ENCODE data around the gene ENOX2. TPM values are rescaled to one million over a fixed set of nuclear protein-coding genes. Genes with fewer than 3 reads are reported as not detected.

The ENOX2 gene
- total and polyA plus RNA-seq, 2 of the 13 experiments (the other 11 are each of a cell fraction or from before 2014, with no cell fraction given) = 5.9 to 8.5 TPM

GRCh38 chrX:130857207-130857606 is 45.8 kb downstream of the ENOX2 start (continued):
- TF ChIP-seq, protein P1, sequence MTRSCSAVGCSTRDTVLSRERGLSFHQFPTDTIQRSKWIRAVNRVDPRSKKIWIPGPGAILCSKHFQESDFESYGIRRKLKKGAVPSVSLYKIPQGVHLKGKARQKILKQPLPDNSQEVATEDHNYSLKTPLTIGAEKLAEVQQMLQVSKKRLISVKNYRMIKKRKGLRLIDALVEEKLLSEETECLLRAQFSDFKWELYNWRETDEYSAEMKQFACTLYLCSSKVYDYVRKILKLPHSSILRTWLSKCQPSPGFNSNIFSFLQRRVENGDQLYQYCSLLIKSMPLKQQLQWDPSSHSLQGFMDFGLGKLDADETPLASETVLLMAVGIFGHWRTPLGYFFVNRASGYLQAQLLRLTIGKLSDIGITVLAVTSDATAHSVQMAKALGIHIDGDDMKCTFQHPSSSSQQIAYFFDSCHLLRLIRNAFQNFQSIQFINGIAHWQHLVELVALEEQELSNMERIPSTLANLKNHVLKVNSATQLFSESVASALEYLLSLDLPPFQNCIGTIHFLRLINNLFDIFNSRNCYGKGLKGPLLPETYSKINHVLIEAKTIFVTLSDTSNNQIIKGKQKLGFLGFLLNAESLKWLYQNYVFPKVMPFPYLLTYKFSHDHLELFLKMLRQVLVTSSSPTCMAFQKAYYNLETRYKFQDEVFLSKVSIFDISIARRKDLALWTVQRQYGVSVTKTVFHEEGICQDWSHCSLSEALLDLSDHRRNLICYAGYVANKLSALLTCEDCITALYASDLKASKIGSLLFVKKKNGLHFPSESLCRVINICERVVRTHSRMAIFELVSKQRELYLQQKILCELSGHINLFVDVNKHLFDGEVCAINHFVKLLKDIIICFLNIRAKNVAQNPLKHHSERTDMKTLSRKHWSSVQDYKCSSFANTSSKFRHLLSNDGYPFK (CRISPR knock-in tag; IDR thresholded peaks at IDR 0.05; ENCODE audit: borderline replicate concordance) = no peak
- TF ChIP-seq ZNF362 (CRISPR knock-in tag; IDR thresholded peaks at IDR 0.05; ENCODE audit: borderline replicate concordance) = no peak
- TF ChIP-seq, protein P2, sequence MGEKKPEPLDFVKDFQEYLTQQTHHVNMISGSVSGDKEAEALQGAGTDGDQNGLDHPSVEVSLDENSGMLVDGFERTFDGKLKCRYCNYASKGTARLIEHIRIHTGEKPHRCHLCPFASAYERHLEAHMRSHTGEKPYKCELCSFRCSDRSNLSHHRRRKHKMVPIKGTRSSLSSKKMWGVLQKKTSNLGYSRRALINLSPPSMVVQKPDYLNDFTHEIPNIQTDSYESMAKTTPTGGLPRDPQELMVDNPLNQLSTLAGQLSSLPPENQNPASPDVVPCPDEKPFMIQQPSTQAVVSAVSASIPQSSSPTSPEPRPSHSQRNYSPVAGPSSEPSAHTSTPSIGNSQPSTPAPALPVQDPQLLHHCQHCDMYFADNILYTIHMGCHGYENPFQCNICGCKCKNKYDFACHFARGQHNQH (CRISPR knock-in tag; IDR thresholded peaks at IDR 0.05) = no peak

- H3K79me2 ChIP-seq (ENCODE audit: insufficient read depth, low read length) = no peaks in the 10 kb centered on the region
- no TSS peak for BruUV-seq (replicated peaks)
- TF ChIP-seq NFYC (CRISPR knock-in tag; IDR thresholded peaks at IDR 0.05) (no peak), ZBTB8A (CRISPR knock-in tag; IDR thresholded peaks at IDR 0.05; ENCODE audit: borderline replicate concordance, low read depth) (no peak), MLX (CRISPR knock-in tag; IDR thresholded peaks at IDR 0.05) (no peak), ZBTB7B (CRISPR knock-in tag; IDR thresholded peaks at IDR 0.05) (no peak), HMG20A (CRISPR knock-in tag; IDR thresholded peaks at IDR 0.05; ENCODE audit: borderline replicate concordance) (no peak), NCOA2 (CRISPR knock-in tag; IDR thresholded peaks at IDR 0.05) (no peak), ZSCAN12 (CRISPR knock-in tag; IDR thresholded peaks at IDR 0.05) (no peak), ZNF263 (CRISPR knock-in tag; IDR thresholded peaks at IDR 0.05) (no peak), ZNF549 (CRISPR knock-in tag; IDR thresholded peaks at IDR 0.05) (no peak)
- TF ChIP-seq, protein P3, sequence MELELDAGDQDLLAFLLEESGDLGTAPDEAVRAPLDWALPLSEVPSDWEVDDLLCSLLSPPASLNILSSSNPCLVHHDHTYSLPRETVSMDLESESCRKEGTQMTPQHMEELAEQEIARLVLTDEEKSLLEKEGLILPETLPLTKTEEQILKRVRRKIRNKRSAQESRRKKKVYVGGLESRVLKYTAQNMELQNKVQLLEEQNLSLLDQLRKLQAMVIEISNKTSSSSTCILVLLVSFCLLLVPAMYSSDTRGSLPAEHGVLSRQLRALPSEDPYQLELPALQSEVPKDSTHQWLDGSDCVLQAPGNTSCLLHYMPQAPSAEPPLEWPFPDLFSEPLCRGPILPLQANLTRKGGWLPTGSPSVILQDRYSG (CRISPR knock-in tag; IDR thresholded peaks at IDR 0.05) = no peak
- TF ChIP-seq, protein P4, sequence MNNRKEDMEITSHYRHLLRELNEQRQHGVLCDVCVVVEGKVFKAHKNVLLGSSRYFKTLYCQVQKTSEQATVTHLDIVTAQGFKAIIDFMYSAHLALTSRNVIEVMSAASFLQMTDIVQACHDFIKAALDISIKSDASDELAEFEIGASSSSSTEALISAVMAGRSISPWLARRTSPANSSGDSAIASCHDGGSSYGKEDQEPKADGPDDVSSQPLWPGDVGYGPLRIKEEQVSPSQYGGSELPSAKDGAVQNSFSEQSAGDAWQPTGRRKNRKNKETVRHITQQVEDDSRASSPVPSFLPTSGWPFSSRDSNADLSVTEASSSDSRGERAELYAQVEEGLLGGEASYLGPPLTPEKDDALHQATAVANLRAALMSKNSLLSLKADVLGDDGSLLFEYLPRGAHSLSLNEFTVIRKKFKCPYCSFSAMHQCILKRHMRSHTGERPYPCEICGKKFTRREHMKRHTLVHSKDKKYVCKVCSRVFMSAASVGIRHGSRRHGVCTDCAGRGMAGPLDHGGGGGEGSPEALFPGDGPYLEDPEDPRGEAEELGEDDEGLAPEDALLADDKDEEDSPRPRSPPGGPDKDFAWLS (CRISPR knock-in tag; IDR thresholded peaks at IDR 0.05; ENCODE audit: borderline replicate concordance) = no peak
- H3K27ac ChIP-seq (ENCODE audit: extremely low read length, insufficient read depth, low read length) = no peak overlapping the region
- no peak overlapping the region for H3K4me2 ChIP-seq (ENCODE audit: low read depth, low read length)
- no peaks in the 10 kb centered on the region for H3K27me3 ChIP-seq (ENCODE audit: control insufficient read depth in 1 of 2, insufficient read depth in 2 of 2, low read length in 2 of 2)
- no peaks in the 10 kb centered on the region for H4K20me1 ChIP-seq (ENCODE audit: insufficient read depth, low read length)
- ATAC-seq (no peak), FAIRE-seq (no peak), DNase-seq (ENCODE audit: low spot score) (no peak)
- no peaks in the 10 kb centered on the region for H3K4me1 ChIP-seq (ENCODE audit: insufficient read depth, low read length)
- no peak overlapping the region for H2AFZ ChIP-seq (ENCODE audit: low read length)
- intact Hi-C loops (cut with micrococcal nuclease; ENCODE audit: unreplicated experiment) (no loop called here), in situ Hi-C loops (cut with HindIII; ENCODE audit: extremely low pct_ligation_motif_present, low pct_unique_long_range_greater_than_20kb) (no loop called here)
- no peak overlapping the region for H3K4me3 ChIP-seq (replicated peaks in 1 of 3; ENCODE audit: insufficient read depth in 1 of 3, low read depth in 2 of 3, low read length in 3 of 3)
- CTCF ChIA-PET (ENCODE audit: low intra/inter-chr PET ratio, low total read pairs) = no interaction called here
- H3K9me3 ChIP-seq (ENCODE audit: low read length) = no peaks in the 10 kb centered on the region
- POLR2A ChIA-PET = no interaction called here
- 93% methylated on average over 3 of the region's 3 CpGs for WGBS (ENCODE audit: low lambda C conversion rate)
- no peak overlapping the region for H3K9ac ChIP-seq (ENCODE audit: insufficient read depth, low read depth, low read length)
- no peaks in the 10 kb centered on the region for H3K36me3 ChIP-seq (replicated peaks in 1 of 2; ENCODE audit: control insufficient read depth in 1 of 2, insufficient read depth in 2 of 2, low read length in 2 of 2)
Measured at GRCh38 chrX:130851569-130851968, 51.4 kb downstream of the ENOX2 start.

Measured in HepG2 (cell line).